HFFc6 (cell line): ENCODE data around the gene SCN4B. TPM values are rescaled to one million over a fixed set of nuclear protein-coding genes. Genes with fewer than 3 reads are reported as not detected.

Experiments used
- DNase-seq: peaks from one replicate; pipeline ENCODE4 v3.0.0-alpha.2; 2018
- H3K27ac Mint-ChIP-seq: 2 replicates; pipeline ENCODE4 v1.8.0; 2020; ENCODE audit warnings: mild to moderate bottlenecking, mixed read lengths
- H3K27me3 Mint-ChIP-seq: 2 replicates; pipeline ENCODE4 v1.8.0; 2021; ENCODE audit warnings: mild to moderate bottlenecking, moderate library complexity, mixed read lengths; ENCODE audit not compliant: insufficient read depth
- H3K36me3 Mint-ChIP-seq: 2 replicates; pipeline ENCODE4 v1.8.0; 2021; ENCODE audit warnings: low read depth, mixed read lengths
- H3K4me1 Mint-ChIP-seq: 2 replicates; pipeline ENCODE4 v1.8.0; 2020; ENCODE audit warnings: low read depth, mixed read lengths
- H3K4me3 Mint-ChIP-seq: 2 replicates; pipeline ENCODE4 v1.8.0; 2020; ENCODE audit warnings: mild to moderate bottlenecking, moderate library complexity, mixed read lengths
- H3K9me3 Mint-ChIP-seq: 2 replicates; pipeline ENCODE4 v1.8.0; 2020; ENCODE audit warnings: mild to moderate bottlenecking, mixed read lengths
- total RNA-seq, 6 experiments: library from RNA; stranded (reverse); fragmentation: NEBNext Ultra II Directional; extraction: Animal tissue kit (Norgen Biotek cat#: 25700); gene quantifications; 2 replicates in 1 of 6; 3 replicates in 5 of 6; pipeline ENCODE4 v1.2.3, GENCODE V29; 2021
- TF ChIP-seq, protein P1 (sequence below): fragments of 200-600 bp; sonication (generic); IDR thresholded peaks from 2 replicates; pipeline ENCODE4 v1.5.0; 2021; ENCODE audit warnings: antibody characterized with exemption, mild to moderate bottlenecking

SCN4B gene
- total RNA-seq, 6 experiments from 2014 or later = 0.07 to 0.10 TPM; not detected in 4

DNA sequence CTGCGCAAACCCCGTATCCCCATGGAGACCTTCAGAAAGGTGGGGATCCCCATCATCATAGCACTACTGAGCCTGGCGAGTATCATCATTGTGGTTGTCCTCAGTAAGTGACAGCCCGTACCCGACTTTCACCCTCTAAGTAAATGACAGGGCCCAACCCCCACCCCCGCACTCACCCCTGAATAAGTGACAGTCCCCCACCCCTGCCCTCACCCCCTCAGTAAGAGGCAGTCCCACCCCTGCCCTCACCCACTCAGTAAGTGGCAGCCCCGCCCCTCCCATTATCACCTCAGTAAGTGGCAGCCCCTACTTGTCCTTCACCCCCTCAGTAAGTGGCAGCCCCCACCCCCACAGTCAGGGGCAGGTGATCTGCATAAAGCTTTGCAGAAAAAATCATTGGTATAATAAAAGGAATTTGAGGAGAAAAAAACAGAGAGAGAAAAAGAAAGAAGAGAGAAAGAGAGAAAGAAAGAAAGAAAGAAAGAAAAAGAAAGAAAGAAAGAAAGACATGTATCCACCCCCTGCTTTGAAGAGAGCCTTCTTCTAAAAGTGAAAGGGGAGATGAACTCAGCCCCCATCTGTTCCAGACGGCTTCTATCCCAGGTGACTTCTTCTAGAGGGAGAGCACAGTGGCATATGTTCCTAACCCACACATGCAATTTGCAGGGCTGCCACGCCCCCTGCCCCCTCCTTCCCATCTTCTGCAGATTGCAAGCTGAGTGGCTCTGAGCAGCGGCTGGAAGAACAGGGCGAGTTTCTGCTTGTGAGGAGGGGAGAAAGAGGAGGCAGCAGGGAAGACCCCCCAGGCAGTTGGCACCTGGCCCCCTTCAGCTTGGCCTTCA, 53.4 kb downstream of the SCN4B start:
- H3K4me1 Mint-ChIP-seq = no peaks in the 10 kb centered on the region
- DNase-seq = no peak
- H3K27ac Mint-ChIP-seq = no peak overlapping the region
- H3K36me3 Mint-ChIP-seq = no peaks in the 10 kb centered on the region
- no peak overlapping the region for H3K4me3 Mint-ChIP-seq
- no peaks in the 10 kb centered on the region for H3K9me3 Mint-ChIP-seq
- peaks cover 43% of the 10 kb centered on the region for H3K27me3 Mint-ChIP-seq
- TF ChIP-seq, protein P1, sequence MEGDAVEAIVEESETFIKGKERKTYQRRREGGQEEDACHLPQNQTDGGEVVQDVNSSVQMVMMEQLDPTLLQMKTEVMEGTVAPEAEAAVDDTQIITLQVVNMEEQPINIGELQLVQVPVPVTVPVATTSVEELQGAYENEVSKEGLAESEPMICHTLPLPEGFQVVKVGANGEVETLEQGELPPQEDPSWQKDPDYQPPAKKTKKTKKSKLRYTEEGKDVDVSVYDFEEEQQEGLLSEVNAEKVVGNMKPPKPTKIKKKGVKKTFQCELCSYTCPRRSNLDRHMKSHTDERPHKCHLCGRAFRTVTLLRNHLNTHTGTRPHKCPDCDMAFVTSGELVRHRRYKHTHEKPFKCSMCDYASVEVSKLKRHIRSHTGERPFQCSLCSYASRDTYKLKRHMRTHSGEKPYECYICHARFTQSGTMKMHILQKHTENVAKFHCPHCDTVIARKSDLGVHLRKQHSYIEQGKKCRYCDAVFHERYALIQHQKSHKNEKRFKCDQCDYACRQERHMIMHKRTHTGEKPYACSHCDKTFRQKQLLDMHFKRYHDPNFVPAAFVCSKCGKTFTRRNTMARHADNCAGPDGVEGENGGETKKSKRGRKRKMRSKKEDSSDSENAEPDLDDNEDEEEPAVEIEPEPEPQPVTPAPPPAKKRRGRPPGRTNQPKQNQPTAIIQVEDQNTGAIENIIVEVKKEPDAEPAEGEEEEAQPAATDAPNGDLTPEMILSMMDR = no peak

GRCh38 chr11:118095967-118096367, 56.7 kb downstream of the SCN4B start:
- no peaks in the 10 kb centered on the region for H3K9me3 Mint-ChIP-seq

DNA sequence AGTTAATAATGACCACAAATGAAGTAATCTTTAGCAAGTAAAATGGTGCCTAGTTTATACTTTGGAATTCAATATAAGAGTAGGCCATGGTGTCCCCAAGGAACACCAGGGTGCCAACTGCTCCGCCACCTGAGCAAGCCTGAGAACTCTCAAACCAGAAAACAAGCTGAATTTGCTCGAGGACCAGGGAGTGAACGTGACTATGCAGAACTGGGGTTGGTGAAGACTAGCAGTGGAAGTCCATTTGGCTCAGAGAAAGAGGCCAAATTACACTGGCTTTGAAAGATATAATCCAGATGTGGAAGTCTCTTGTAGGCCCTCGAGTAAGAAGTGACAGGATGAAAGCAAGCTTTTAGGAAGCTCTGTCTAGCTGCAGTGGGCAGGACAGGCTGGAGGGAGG, 57.1 kb downstream of the SCN4B start:
- Mint-ChIP-seq H3K36me3 (no peaks in the 10 kb centered on the region), H3K4me1 (no peaks in the 10 kb centered on the region), H3K9me3 (no peaks in the 10 kb centered on the region), H3K4me3 (no peak overlapping the region), H3K27ac (no peak overlapping the region), H3K27me3 (peaks cover 37% of the 10 kb centered on the region)
- TF ChIP-seq, protein P1 = no peak
- DNase-seq = no peak

More at GRCh38 chr11:118095967-118096367, 56.7 kb downstream of the SCN4B start:
- Mint-ChIP-seq H3K36me3 (no peaks in the 10 kb centered on the region), H3K27ac (no peak overlapping the region), H3K27me3 (peaks cover 40% of the 10 kb centered on the region), H3K4me3 (no peak overlapping the region), H3K4me1 (no peaks in the 10 kb centered on the region)
- DNase-seq = no peak
- TF ChIP-seq, protein P1 = no peak

GRCh38 chr11:118092907-118093571, 59.6 kb downstream of the SCN4B start:
- DNase-seq = no peak
- no peak overlapping the region for H3K4me3 Mint-ChIP-seq
- peaks cover 11% of the 10 kb centered on the region for H3K9me3 Mint-ChIP-seq
- H3K4me1 Mint-ChIP-seq = no peaks in the 10 kb centered on the region
- TF ChIP-seq, protein P1 = no peak
- H3K27ac Mint-ChIP-seq = no peak overlapping the region
- H3K27me3 Mint-ChIP-seq = peaks cover 31% of the 10 kb centered on the region
- H3K36me3 Mint-ChIP-seq = no peaks in the 10 kb centered on the region; the same call in 1 of the 2 replicates

DNA sequence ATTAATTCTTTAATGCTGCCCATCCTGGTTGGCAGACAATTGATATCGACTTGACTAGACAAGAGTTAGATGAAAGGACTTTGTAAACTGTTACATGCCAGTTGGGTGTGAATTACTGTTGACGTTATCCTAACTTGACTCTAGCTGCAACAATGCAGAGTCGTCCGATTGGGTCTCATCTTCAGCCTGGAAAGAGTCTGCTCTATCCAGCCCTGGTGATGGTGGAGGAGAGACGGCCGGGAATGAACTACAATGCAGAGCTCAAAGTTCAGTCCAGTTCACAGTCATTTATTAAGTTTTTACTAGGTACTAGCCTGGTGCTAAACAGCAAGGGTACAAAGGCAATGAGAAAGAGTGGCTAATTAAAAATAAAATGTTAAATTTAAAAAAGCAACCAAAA, 60.9 kb downstream of the SCN4B start:
- Mint-ChIP-seq H3K4me3 (no peak overlapping the region), H3K27ac (no peak overlapping the region), H3K27me3 (peaks cover 30% of the 10 kb centered on the region), H3K36me3 (peaks cover 7% of the 10 kb centered on the region; the same call in 1 of the 2 replicates), H3K9me3 (peaks cover 23% of the 10 kb centered on the region), H3K4me1 (no peaks in the 10 kb centered on the region)
- no peak for DNase-seq
- TF ChIP-seq, protein P1 = no peak
